Neural progenitor cell (in vitro differentiated cells): Measurements from ENCODE around the gene DAPK2.

Experiments
- CTCF ChIP-seq: fragments of 200-600 bp; sonication (generic); IDR thresholded peaks from 2 replicates; pipeline ENCODE4 v1.5.1; 2017; ENCODE audit warnings: antibody characterized with exemption, mild to moderate bottlenecking
- EZH2 ChIP-seq: fragments of 200-600 bp; sonication (generic); IDR thresholded peaks from 2 replicates; pipeline ENCODE4 v1.6.1; 2017; ENCODE audit warnings: antibody characterized with exemption, mild to moderate bottlenecking, moderate library complexity

- no peak for TF ChIP-seq CTCF
- no peak for TF ChIP-seq EZH2
These were observed 137.3 kb downstream of the DAPK2 start for GRCh38 chr15:63908991-63909390.
